ENCODE data around the gene TRABD.

- TF ChIP-seq FOXK2 (IDR thresholded peaks at IDR 0.05) (no peak), NFRKB (IDR thresholded peaks at IDR 0.05) (no peak), FOXM1 (IDR thresholded peaks at IDR 0.05; ENCODE audit: borderline replicate concordance) (no peak), SUZ12 (IDR thresholded peaks at IDR 0.05) (no peak), PKNOX1 (IDR thresholded peaks at IDR 0.05) (no peak), CTBP1 (IDR thresholded peaks at IDR 0.05; ENCODE audit: borderline replicate concordance) (no peak), SP1 (IDR thresholded peaks at IDR 0.05) (no peak), HDGF (IDR thresholded peaks at IDR 0.05; ENCODE audit: borderline replicate concordance) (no peak), TARDBP (IDR thresholded peaks at IDR 0.05) (no peak), BHLHE40 (IDR thresholded peaks at IDR 0.05; ENCODE audit: borderline replicate concordance) (no peak), ARNT (IDR thresholded peaks at IDR 0.05) (no peak), LEF1 (IDR thresholded peaks at IDR 0.05; ENCODE audit: borderline replicate concordance) (no peak), ZNF384 (IDR thresholded peaks at IDR 0.05) (no peak)
Measured at GRCh38 chr22:50167689-50168489, 17.8 kb upstream of the TRABD start.
